Endodermal cell (in vitro differentiated cells): ENCODE data around the gene TMEM259. TPM values are rescaled to one million over a fixed set of nuclear protein-coding genes. Genes with fewer than 3 reads are reported as not detected.

Experiments
- DNase-seq: peaks from one replicate; pipeline ENCODE4 v3.0.0-alpha.2; 2017
- H3K27ac ChIP-seq: 2 replicates; pipeline ENCODE4 v1.5.1; 2013; ENCODE audit warnings: mild to moderate bottlenecking, low read depth, low read length, moderate library complexity
- H3K27me3 ChIP-seq: 2 replicates; pipeline ENCODE4 v1.6.1; 2013; ENCODE audit warnings: mild to moderate bottlenecking, low read length, moderate library complexity; ENCODE audit not compliant: insufficient read depth, control insufficient read depth, poor library complexity, severe bottlenecking
- H3K36me3 ChIP-seq: 2 replicates; pipeline ENCODE4 v1.7.0; 2013; ENCODE audit warnings: mild to moderate bottlenecking, low read length, moderate library complexity; ENCODE audit not compliant: control insufficient read depth, insufficient read depth
- H3K4me1 ChIP-seq: one replicate; pipeline ENCODE4 v1.7.0; 2013; ENCODE audit warnings: low read length; ENCODE audit not compliant: control insufficient read depth, insufficient read depth
- H3K4me3 ChIP-seq: 2 replicates; pipeline ENCODE4 v1.5.1; 2013; ENCODE audit warnings: mild to moderate bottlenecking, low read length, moderate library complexity
- H3K9ac ChIP-seq: 2 replicates; pipeline ENCODE4 v1.6.1; 2013; ENCODE audit warnings: mild to moderate bottlenecking, low read length, moderate library complexity; ENCODE audit not compliant: poor library complexity, severe bottlenecking; ENCODE audit errors: extremely low read depth
- H3K9me3 ChIP-seq: 2 replicates; pipeline ENCODE4 v1.6.1; 2013; ENCODE audit warnings: mild to moderate bottlenecking, low read length, moderate library complexity; ENCODE audit not compliant: control insufficient read depth
- H3K27ac Mint-ChIP-seq: 2 replicates; pipeline ENCODE4 v1.8.0; 2020; ENCODE audit warnings: mixed read lengths
- H3K27me3 Mint-ChIP-seq: 2 replicates; pipeline ENCODE4 v1.8.0; 2021; ENCODE audit warnings: mild to moderate bottlenecking, mixed read lengths; ENCODE audit not compliant: insufficient read depth
- H3K36me3 Mint-ChIP-seq: 2 replicates; pipeline ENCODE4 v1.8.0; 2020; ENCODE audit warnings: low read depth, mixed read lengths
- H3K4me1 Mint-ChIP-seq: 2 replicates; pipeline ENCODE4 v1.8.0; 2020; ENCODE audit warnings: mixed read lengths
- H3K4me3 Mint-ChIP-seq: 2 replicates; pipeline ENCODE4 v1.8.0; 2020; ENCODE audit warnings: mild to moderate bottlenecking, moderate library complexity, mixed read lengths
- H3K9me3 Mint-ChIP-seq: 2 replicates; pipeline ENCODE4 v1.8.0; 2020; ENCODE audit warnings: mild to moderate bottlenecking, mixed read lengths
- WGBS, 2 experiments: methylation state at CpG; one replicate each; pipeline versions ENCODE4 v1.1.5 to v1.1.7; 2013; ENCODE audit warnings: missing lambda C conversion rate in 2 of 2, mixed read lengths in 1 of 2; ENCODE audit not compliant: insufficient coverage in 1 of 2, insufficient read length in 1 of 2; 5-methylcytosine and 5-hydroxymethylcytosine counted together
- total RNA-seq, 2 donors: library from RNA; stranded (reverse); fragmentation: NEBNext Ultra II Directional in 1 of 2; extraction: Animal tissue kit (Norgen Biotek cat#: 25700) in 1 of 2; gene quantifications; 2 replicates in 1 of 2; 3 replicates in 1 of 2; pipeline ENCODE4 v1.2.1, GENCODE V29; 2021
- TF ChIP-seq, protein P1 (sequence below): fragments of 200-600 bp; sonication (generic); conservative IDR thresholded peaks from 2 replicates; pipeline ENCODE4 v1.5.0; 2021; ENCODE audit warnings: antibody characterized with exemption, mild to moderate bottlenecking

The TMEM259 gene
- total RNA-seq, 2 donors from 2014 or later = 157 to 176 TPM

DNA sequence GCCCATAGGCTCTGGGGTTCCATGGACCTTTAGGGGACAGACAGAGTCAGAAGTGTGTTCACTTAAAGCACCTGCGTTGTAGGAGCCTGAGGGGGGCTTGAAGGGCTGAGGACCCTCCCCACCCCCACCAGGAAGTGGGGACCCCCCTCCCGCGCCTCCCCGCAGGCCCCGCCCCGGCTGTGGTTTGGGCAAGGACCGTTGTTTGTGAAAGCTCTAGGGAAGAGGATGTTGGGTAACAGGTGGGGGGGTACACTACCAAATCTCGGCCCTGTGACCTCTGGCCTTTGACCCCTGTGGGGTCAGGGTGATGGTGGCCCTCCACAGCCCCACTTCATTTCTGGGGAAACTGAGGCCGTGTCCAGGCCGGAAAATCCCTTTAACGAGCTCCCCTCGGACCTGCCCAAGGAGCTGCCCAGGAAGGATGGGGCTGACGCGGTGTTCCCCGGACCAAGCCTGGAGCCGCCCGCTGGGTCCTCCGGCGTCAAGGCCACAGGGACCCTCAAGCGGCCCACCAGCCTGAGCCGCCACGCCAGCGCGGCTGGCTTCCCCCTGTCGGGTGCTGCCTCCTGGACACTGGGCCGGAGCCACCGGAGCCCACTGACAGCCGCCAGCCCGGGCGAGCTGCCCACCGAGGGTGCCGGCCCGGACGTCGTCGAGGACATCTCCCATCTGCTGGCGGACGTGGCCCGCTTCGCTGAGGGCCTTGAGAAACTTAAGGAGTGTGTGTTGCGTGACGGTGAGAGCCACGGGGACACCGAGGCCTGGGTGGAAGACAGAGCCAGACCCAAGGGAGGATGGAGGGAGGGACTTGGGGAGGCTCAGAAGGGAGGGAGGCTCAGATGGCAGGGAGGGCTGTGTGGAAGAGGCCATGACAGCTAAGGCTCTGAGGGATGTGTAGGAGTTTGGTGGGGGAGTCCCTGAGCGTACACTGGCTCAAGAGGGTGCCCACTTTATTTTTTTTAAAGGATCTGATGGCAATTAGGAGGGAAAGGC is 47.4 kb upstream of the TMEM259 start:
- no peak for DNase-seq
- H3K27me3 ChIP-seq = peaks cover 80% of the 10 kb centered on the region
- no peaks in the 10 kb centered on the region for H3K36me3 ChIP-seq
- TF ChIP-seq, protein P1, sequence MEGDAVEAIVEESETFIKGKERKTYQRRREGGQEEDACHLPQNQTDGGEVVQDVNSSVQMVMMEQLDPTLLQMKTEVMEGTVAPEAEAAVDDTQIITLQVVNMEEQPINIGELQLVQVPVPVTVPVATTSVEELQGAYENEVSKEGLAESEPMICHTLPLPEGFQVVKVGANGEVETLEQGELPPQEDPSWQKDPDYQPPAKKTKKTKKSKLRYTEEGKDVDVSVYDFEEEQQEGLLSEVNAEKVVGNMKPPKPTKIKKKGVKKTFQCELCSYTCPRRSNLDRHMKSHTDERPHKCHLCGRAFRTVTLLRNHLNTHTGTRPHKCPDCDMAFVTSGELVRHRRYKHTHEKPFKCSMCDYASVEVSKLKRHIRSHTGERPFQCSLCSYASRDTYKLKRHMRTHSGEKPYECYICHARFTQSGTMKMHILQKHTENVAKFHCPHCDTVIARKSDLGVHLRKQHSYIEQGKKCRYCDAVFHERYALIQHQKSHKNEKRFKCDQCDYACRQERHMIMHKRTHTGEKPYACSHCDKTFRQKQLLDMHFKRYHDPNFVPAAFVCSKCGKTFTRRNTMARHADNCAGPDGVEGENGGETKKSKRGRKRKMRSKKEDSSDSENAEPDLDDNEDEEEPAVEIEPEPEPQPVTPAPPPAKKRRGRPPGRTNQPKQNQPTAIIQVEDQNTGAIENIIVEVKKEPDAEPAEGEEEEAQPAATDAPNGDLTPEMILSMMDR = no peak
- Mint-ChIP-seq H3K4me3 (no peak overlapping the region), H3K27ac (no peak overlapping the region), H3K27me3 (peaks cover 65% of the 10 kb centered on the region), H3K4me1 (peaks cover 5% of the 10 kb centered on the region), H3K9me3 (no peaks in the 10 kb centered on the region), H3K36me3 (no peaks in the 10 kb centered on the region)
- H3K4me3 ChIP-seq = no peak overlapping the region
- H3K9me3 ChIP-seq = no peaks in the 10 kb centered on the region
- peaks cover 5% of the 10 kb centered on the region for H3K4me1 ChIP-seq
- no peak overlapping the region for H3K9ac ChIP-seq
- no peak overlapping the region for H3K27ac ChIP-seq
- 93 to 94% methylated on average over 25 to 43 of the region's 45 CpGs for WGBS, 2 experiments

DNA sequence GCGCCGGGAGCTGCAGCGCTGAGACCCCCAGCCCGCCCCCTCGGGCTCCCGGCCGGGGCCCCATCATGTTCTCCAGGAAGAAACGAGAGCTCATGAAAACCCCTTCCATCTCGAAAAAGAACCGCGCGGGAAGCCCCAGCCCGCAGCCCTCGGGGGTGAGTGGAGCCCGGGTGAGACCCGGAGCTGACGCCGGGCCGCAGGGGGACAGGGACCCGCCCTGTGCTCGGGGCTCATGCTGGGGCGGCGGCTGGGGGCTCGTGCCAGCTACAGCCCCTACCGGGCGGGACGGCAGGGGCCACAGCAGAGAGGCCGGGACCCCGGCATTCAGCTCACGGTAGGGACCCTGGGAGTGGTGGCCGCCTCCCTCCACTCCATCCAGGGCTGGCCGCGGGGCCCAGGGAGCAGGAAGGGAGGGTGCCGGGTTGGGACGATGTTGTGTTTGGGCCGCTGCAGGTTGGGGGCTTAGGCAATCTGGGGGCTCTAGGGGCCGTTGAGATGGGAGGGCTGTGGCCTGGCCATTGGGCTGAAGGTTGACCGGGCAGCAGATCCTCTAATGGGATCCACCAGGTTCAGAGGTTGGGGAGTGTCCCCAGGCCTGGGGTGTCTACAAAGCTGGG is 46.5 kb upstream of the TMEM259 start:
- H3K27me3 ChIP-seq = peaks cover 78% of the 10 kb centered on the region
- DNase-seq = no peak
- TF ChIP-seq, protein P1 = no peak
- H3K9ac ChIP-seq = no peak overlapping the region
- H3K27me3 Mint-ChIP-seq = peaks cover 58% of the 10 kb centered on the region
- H3K4me3 ChIP-seq = no peak overlapping the region
- H3K36me3 Mint-ChIP-seq = no peaks in the 10 kb centered on the region
- peaks cover 5% of the 10 kb centered on the region for H3K4me1 ChIP-seq
- no peaks in the 10 kb centered on the region for H3K9me3 Mint-ChIP-seq
- H3K27ac ChIP-seq = no peak overlapping the region
- peaks cover 5% of the 10 kb centered on the region for H3K4me1 Mint-ChIP-seq
- H3K4me3 Mint-ChIP-seq = no peak overlapping the region
- no peak overlapping the region for H3K27ac Mint-ChIP-seq
- 20 to 26% methylated on average over 19 to 38 of the region's 38 CpGs for WGBS, 2 experiments
- no peaks in the 10 kb centered on the region for H3K36me3 ChIP-seq
- no peaks in the 10 kb centered on the region for H3K9me3 ChIP-seq

DNA sequence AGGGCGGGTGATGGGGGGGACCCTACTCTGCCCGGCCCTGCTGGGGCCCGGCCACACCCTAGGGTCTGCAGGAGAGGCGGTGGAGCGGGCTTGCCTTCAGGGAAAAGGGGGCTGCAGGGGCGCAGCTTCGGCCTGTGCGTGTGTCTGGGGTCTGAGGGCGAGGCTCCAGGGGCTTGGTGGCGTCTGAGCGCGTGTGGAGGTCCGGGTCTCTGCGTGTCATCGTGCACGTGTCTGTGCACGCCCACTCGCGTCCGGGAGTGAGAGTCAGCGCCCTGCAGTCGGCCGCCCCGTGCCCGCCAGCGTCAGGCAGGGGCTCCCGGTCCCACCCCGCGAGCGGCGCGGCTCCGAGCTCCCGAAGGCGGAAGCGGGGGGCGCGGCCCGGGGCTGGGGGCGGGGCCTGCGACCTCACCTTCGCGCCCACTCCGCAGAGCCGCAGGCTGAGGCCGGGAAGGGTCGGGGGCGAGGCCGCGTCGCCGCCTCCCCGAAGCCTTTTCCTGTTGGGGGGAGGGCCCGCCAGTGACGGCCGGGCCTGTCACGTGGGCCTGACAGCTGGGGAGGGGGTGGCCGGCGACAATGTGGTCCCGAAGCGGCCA is 45.9 kb upstream of the TMEM259 start, which contains the start of gene ARHGAP45:
ARHGAP45 (plus strand) TSS at position 420 of the 593 bp plus-strand sequence. CDS start 239 bp downstream, outside the sequence.
- Mint-ChIP-seq H3K27ac (no peak within 1 kb of the TSS), H3K4me3 (peak within 1 kb of the TSS; percentile 23), H3K9me3 (no peaks in the 10 kb centered on the region), H3K27me3 (peaks cover 51% of the 10 kb centered on the region), H3K36me3 (no peaks in the 10 kb centered on the region), H3K4me1 (peaks cover 5% of the 10 kb centered on the region)
- TF ChIP-seq, protein P1 = no peak
- Histone ChIP-seq H3K9ac (peak within 1 kb of the TSS; percentile 25), H3K9me3 (no peaks in the 10 kb centered on the region), H3K4me3 (no peak within 1 kb of the TSS), H3K27ac (no peak within 1 kb of the TSS), H3K4me1 (peaks cover 5% of the 10 kb centered on the region), H3K36me3 (no peaks in the 10 kb centered on the region), H3K27me3 (peaks cover 72% of the 10 kb centered on the region)
- DNase-seq = peak; percentile 78
- 14 to 30% methylated on average over 17 to 61 of the region's 61 CpGs for WGBS, 2 experiments
